Measurements from ENCODE around the gene CCDC74A.

- no peak for TF ChIP-seq CTCF (IDR thresholded peaks at IDR 0.05)
- no peak for TF ChIP-seq POLR2AphosphoS5 (IDR thresholded peaks at IDR 0.05; ENCODE audit: low read depth, low read length)
- no peak for TF ChIP-seq REST (IDR thresholded peaks at IDR 0.05; ENCODE audit: insufficient read depth in 1 of 2, low read depth in 2 of 2, low read length in 1 of 2)
These were observed 40.2 kb downstream of the CCDC74A start for GRCh38 chr2:131567891-131568290.
